Neuronal stem cell (in vitro differentiated cells): Measurements from ENCODE around the gene UGT1A10.

Experiments used
- DNase-seq: peaks from one replicate; pipeline ENCODE4 v3.0.0-alpha.2; 2013; ENCODE audit warnings: low spot score
- H2AFZ ChIP-seq: one replicate; pipeline ENCODE4 v1.6.1; 2013; ENCODE audit warnings: mild to moderate bottlenecking, low read length, inconsistent platforms
- H2AK5ac ChIP-seq: 2 replicates; pipeline ENCODE4 v1.6.1; 2013; ENCODE audit warnings: low read depth, mild to moderate bottlenecking, inconsistent platforms, low read length, moderate library complexity, mixed read lengths
- H2BK120ac ChIP-seq: 2 replicates; pipeline ENCODE4 v1.6.1; 2013; ENCODE audit warnings: low read depth, mild to moderate bottlenecking, inconsistent platforms, low read length, moderate library complexity, mixed read lengths
- H2BK12ac ChIP-seq: one replicate; pipeline ENCODE4 v1.6.1; 2013; ENCODE audit warnings: low read length, inconsistent platforms
- H2BK15ac ChIP-seq: 2 replicates; pipeline ENCODE4 v1.6.1; 2013; ENCODE audit warnings: mild to moderate bottlenecking, low read length, inconsistent platforms, mixed read lengths
- H2BK5ac ChIP-seq: one replicate; pipeline ENCODE4 v1.6.1; 2013; ENCODE audit warnings: inconsistent platforms, mild to moderate bottlenecking, low read length, moderate library complexity
- H3K14ac ChIP-seq: one replicate; pipeline ENCODE4 v1.6.1; 2013; ENCODE audit warnings: low read length, inconsistent platforms
- H3K18ac ChIP-seq: 2 replicates; pipeline ENCODE4 v1.6.1; 2013; ENCODE audit warnings: low read length, inconsistent platforms
- H3K23ac ChIP-seq: 2 replicates; pipeline ENCODE4 v1.6.1; 2013; ENCODE audit warnings: low read depth, mild to moderate bottlenecking, mixed read lengths, low read length, inconsistent platforms; ENCODE audit not compliant: poor library complexity
- H3K27ac ChIP-seq: replicated peaks from 3 replicates; pipeline ENCODE4 v1.5.1; 2013; ENCODE audit warnings: low read length, inconsistent platforms
- H3K27me3 ChIP-seq, 3 experiments: 2 replicates each; pipeline ENCODE4 v1.6.1; 2013; ENCODE audit warnings: low read length in 3 of 3, mild to moderate bottlenecking in 2 of 3, inconsistent platforms in 1 of 3, low read depth in 1 of 3, mixed read lengths in 1 of 3, moderate library complexity in 1 of 3; ENCODE audit not compliant: control insufficient read depth in 3 of 3, insufficient read depth in 3 of 3
- H3K36me3 ChIP-seq, 2 donors: replicated peaks in 1 of 2; 2 replicates each; pipeline ENCODE4 v1.6.1; 2013; ENCODE audit warnings: low read length in 2 of 2; ENCODE audit not compliant: control insufficient read depth in 2 of 2, insufficient read depth in 2 of 2
- H3K4ac ChIP-seq: 2 replicates; pipeline ENCODE4 v1.6.1; 2013; ENCODE audit warnings: inconsistent platforms, mild to moderate bottlenecking, low read length, moderate library complexity
- H3K4me1 ChIP-seq, 2 donors: 1 replicate in 1 of 2; 2 replicates in 1 of 2; pipeline ENCODE4 v1.6.1; 2013; ENCODE audit warnings: low read length in 2 of 2, low read depth in 1 of 2; ENCODE audit not compliant: control insufficient read depth in 2 of 2, insufficient read depth in 1 of 2
- H3K4me2 ChIP-seq: one replicate; pipeline ENCODE4 v1.6.1; 2013; ENCODE audit warnings: mild to moderate bottlenecking, low read length, inconsistent platforms; ENCODE audit not compliant: insufficient read depth, poor library complexity, severe bottlenecking
- H3K4me3 ChIP-seq, 2 donors: 2 replicates each; pipeline ENCODE4 v1.5.1; 2013; ENCODE audit warnings: low read length in 2 of 2, mild to moderate bottlenecking in 2 of 2, inconsistent platforms in 1 of 2, moderate library complexity in 1 of 2
- H3K79me1 ChIP-seq: one replicate; pipeline ENCODE4 v1.6.1; 2013; ENCODE audit warnings: low read depth, mild to moderate bottlenecking, inconsistent platforms, low read length, moderate library complexity
- H3K9ac ChIP-seq: one replicate; pipeline ENCODE4 v1.6.1; 2013; ENCODE audit warnings: mild to moderate bottlenecking, low read depth, low read length, inconsistent platforms; ENCODE audit not compliant: poor library complexity
- H3K9me3 ChIP-seq, 2 donors: replicated peaks in 1 of 2; 2 replicates each; pipeline versions ENCODE3 to v1.6.1; 2013; ENCODE audit warnings: low read length in 2 of 2, mild to moderate bottlenecking in 2 of 2, inconsistent platforms in 1 of 2, low read depth in 1 of 2, mixed read lengths in 1 of 2, moderate library complexity in 1 of 2; ENCODE audit not compliant: control insufficient read depth in 2 of 2, insufficient read depth in 1 of 2
- H4K8ac ChIP-seq: one replicate; pipeline ENCODE4 v1.6.1; 2013; ENCODE audit warnings: low read depth, mild to moderate bottlenecking, inconsistent platforms, low read length, moderate library complexity
- H4K91ac ChIP-seq: one replicate; pipeline ENCODE4 v1.6.1; 2013; ENCODE audit warnings: low read length, low read depth, mild to moderate bottlenecking, inconsistent platforms; ENCODE audit not compliant: poor library complexity
- WGBS, 2 donors: extraction: QIAGEN DNeasy Blood & Tissue Kit; methylation state at CpG; one replicate each; pipeline ENCODE4 v1.1.7; 2013; ENCODE audit warnings: missing lambda C conversion rate in 2 of 2, mixed read lengths in 1 of 2; ENCODE audit not compliant: insufficient read length in 2 of 2, insufficient replicate concordance in 1 of 2; ENCODE audit errors: extremely low coverage in 2 of 2; 5-methylcytosine and 5-hydroxymethylcytosine counted together

The UGT1A10 gene

GRCh38 chr2:233792720-233793119 lies 156.5 kb downstream of the UGT1A10 start:
- no CpG with 5 or more reads among the region's 7 CpGs for WGBS, 2 donors
- H3K14ac ChIP-seq = no peak overlapping the region
- H3K27ac ChIP-seq = no peak overlapping the region

DNA sequence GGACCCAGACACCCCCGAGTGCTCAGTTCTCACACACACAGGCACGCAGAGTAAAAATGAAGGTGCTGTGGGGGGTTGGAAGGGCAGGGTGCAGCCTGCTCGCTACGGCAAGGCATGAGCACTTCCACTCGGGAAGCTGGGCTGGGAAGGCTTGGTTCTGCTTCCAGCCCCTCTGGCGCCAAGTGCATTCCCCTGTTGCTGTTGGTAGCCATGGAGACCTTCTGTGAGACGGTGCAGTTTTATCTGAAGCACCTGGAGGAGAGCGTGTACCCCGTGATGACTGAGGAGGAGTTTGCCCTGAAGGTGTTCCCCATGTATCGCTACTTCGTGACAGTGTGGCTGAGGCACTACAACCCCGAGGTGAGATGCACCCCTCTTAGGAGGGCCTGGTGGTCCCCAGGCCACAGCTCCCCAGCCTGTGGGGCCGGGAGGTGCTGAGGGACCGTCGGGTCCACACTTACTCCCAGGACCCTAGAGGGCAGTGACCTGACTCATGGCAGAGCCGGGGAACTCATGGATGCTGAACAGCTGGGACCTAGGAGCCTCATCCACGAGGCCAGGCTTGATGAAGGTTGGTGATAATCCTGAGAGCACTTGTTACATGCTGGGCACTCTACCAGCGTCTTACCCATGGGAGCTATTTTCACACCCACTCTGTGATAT lies 157.3 kb downstream of the UGT1A10 start:
- Histone ChIP-seq H2AFZ (no peak overlapping the region), H3K9me3 (no peaks in the 10 kb centered on the region), H4K8ac (no peak overlapping the region), H3K36me3 (no peaks in the 10 kb centered on the region), H2BK5ac (no peak overlapping the region), H3K4me2 (no peak overlapping the region), H2BK15ac (peak overlapping the region; percentile 65), H2BK120ac (no peak overlapping the region), H3K79me1 (no peaks in the 10 kb centered on the region), H3K27ac (no peak overlapping the region), H3K4me3 (no peak overlapping the region), H3K14ac (no peak overlapping the region), H3K18ac (no peak overlapping the region), H3K9ac (peak overlapping the region; percentile 34), H2BK12ac (no peak overlapping the region), H3K23ac (no peak overlapping the region), H3K27me3 (peaks cover 0 to 3% (median 0%) of the 10 kb centered on the region in 3 experiments), H3K4ac (peak overlapping the region; percentile 20), H4K91ac (no peak overlapping the region), H3K4me1 (no peaks in the 10 kb centered on the region), H2AK5ac (peak overlapping the region; percentile 2)
- WGBS, 2 donors = no CpG with 5 or more reads among the region's 18 CpGs
- DNase-seq = no peak

More at GRCh38 chr2:233792720-233793119, 156.5 kb downstream of the UGT1A10 start:
- no peak overlapping the region for H3K4ac ChIP-seq
- H3K4me3 ChIP-seq = peak overlapping the region in 1 of 2 donors; percentile 61
- H2BK120ac ChIP-seq = no peak overlapping the region
- H3K79me1 ChIP-seq = no peaks in the 10 kb centered on the region
- no peaks in the 10 kb centered on the region for H3K9me3 ChIP-seq
- no peak for DNase-seq
- no peak overlapping the region for H2AFZ ChIP-seq
- H3K4me2 ChIP-seq = no peak overlapping the region
- peaks cover 0 to 3% (median 0%) of the 10 kb centered on the region in 3 experiments for H3K27me3 ChIP-seq
- H3K36me3 ChIP-seq = no peaks in the 10 kb centered on the region
- H3K4me1 ChIP-seq = no peaks in the 10 kb centered on the region
- no peak overlapping the region for H4K91ac ChIP-seq
- H3K9ac ChIP-seq = no peak overlapping the region
- no peak overlapping the region for H2BK5ac ChIP-seq
- no peak overlapping the region for H2BK12ac ChIP-seq
- no peak overlapping the region for H2AK5ac ChIP-seq
- no peak overlapping the region for H2BK15ac ChIP-seq
- H4K8ac ChIP-seq = no peak overlapping the region
- no peak overlapping the region for H3K18ac ChIP-seq
- H3K23ac ChIP-seq = no peak overlapping the region

- Histone ChIP-seq H4K91ac (no peak overlapping the region), H4K8ac (no peak overlapping the region), H3K9ac (no peak overlapping the region), H3K4me3 (no peak overlapping the region), H3K4me2 (no peak overlapping the region), H2BK15ac (peak overlapping the region; percentile 65), H2BK120ac (no peak overlapping the region), H2BK5ac (no peak overlapping the region), H3K4me1 (peaks cover 0 to 2% of the 10 kb centered on the region in 2 donors), H2AK5ac (no peak overlapping the region), H3K23ac (no peak overlapping the region), H3K79me1 (no peaks in the 10 kb centered on the region), H2BK12ac (peak overlapping the region; percentile 66), H3K18ac (no peak overlapping the region), H3K9me3 (no peaks in the 10 kb centered on the region), H2AFZ (no peak overlapping the region), H3K4ac (peak overlapping the region; percentile 20), H3K36me3 (no peaks in the 10 kb centered on the region), H3K14ac (no peak overlapping the region), H3K27me3 (peaks cover 0 to 3% (median 0%) of the 10 kb centered on the region in 3 experiments), H3K27ac (no peak overlapping the region)
- DNase-seq = no peak
- WGBS, 2 donors = no CpG with 5 or more reads among the region's 17 CpGs
Observed at GRCh38 chr2:233794128-233794658, 157.9 kb downstream of the UGT1A10 start.

DNA sequence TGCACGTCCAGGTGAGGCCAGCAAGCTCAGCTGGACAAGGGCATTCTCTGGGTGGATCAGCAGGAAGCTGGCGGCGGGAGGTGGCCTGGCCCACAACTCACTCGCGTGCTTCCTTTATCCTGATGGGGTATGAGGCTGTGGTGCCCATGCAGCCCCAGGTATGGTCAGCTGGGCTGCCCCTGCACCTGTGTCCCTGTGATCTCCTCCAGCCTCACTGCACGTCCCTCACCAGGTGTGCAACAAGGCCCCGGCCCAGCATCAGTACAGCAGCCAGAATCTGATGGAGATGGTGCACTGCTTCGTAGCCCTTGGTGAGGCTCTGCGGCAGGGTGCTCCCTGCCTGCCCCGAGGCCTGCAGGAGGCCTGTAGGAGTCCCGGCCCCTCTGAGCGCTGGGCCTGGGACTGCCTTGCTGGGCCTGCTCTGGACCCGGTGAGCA lies 159.5 kb downstream of the UGT1A10 start:
- Histone ChIP-seq H2AK5ac (no peak overlapping the region), H3K4ac (no peak overlapping the region), H3K4me1 (peaks cover 0 to 2% of the 10 kb centered on the region in 2 donors), H4K91ac (no peak overlapping the region), H2BK120ac (no peak overlapping the region), H4K8ac (no peak overlapping the region), H2BK15ac (no peak overlapping the region), H3K4me2 (no peak overlapping the region), H3K79me1 (no peaks in the 10 kb centered on the region), H3K23ac (peak overlapping the region; percentile 22), H3K9me3 (no peaks in the 10 kb centered on the region), H2AFZ (no peak overlapping the region), H3K36me3 (no peaks in the 10 kb centered on the region), H2BK12ac (no peak overlapping the region), H3K27me3 (peaks cover 0 to 3% (median 0%) of the 10 kb centered on the region in 3 experiments), H3K9ac (no peak overlapping the region), H2BK5ac (no peak overlapping the region), H3K4me3 (no peak overlapping the region), H3K14ac (peak overlapping the region; percentile 2), H3K27ac (no peak overlapping the region), H3K18ac (peak overlapping the region; percentile 20)
- no peak for DNase-seq
- WGBS, 2 donors = no CpG with 5 or more reads among the region's 13 CpGs
